Esophagus squamous epithelium (tissue), 5 donors: ENCODE data around the gene PABPN1. TPM values are rescaled to one million over a fixed set of nuclear protein-coding genes. Genes with fewer than 3 reads are reported as not detected.

Experiments used
- DNase-seq: peaks from one replicate; lab custom pipeline; 2025; lab: John Stamatoyannopoulos, UW
- H3K27ac ChIP-seq, 4 donors: fragments of 200-600 bp; sonication (generic); one replicate each; pipeline ENCODE4 v1.5.1; 2016 to 2019; ENCODE audit warnings: mild to moderate bottlenecking in 1 of 4
- H3K27me3 ChIP-seq, 4 donors: fragments of 200-600 bp; sonication (generic); 1 replicate in 3 of 4; 2 replicates in 1 of 4; pipeline versions ENCODE4 v1.5.1 to v1.6.0; 2017 to 2021; ENCODE audit warnings: antibody characterized with exemption in 1 of 4
- H3K36me3 ChIP-seq, 3 donors: fragments of 200-600 bp; sonication (generic); one replicate each; pipeline ENCODE4 v1.5.1; 2016 to 2019
- H3K4me1 ChIP-seq, 3 donors: fragments of 200-600 bp; sonication (generic); one replicate each; pipeline ENCODE4 v1.5.1; 2017 to 2019
- H3K4me3 ChIP-seq, 4 donors: fragments of 200-600 bp; sonication (generic); 1 replicate in 3 of 4; 2 replicates in 1 of 4; pipeline ENCODE4 v1.5.1; 2016 to 2019; ENCODE audit warnings: mild to moderate bottlenecking in 2 of 4, moderate library complexity in 1 of 4
- H3K9me3 ChIP-seq, 3 donors: fragments of 200-600 bp; sonication (generic); one replicate each; pipeline ENCODE4 v1.5.1; 2016 to 2019
- CTCF ChIP-seq, 6 experiments: fragments of 450-650 bp in 4 of 6; fragments of 200-600 bp in 2 of 6; sonication (generic) in 2 of 6; IDR thresholded peaks; one replicate each; pipeline ENCODE4 v1.5.1; 2016 to 2019; ENCODE audit warnings: antibody characterized with exemption in 6 of 6, mild to moderate bottlenecking in 4 of 6, moderate library complexity in 4 of 6
- POLR2A ChIP-seq, 4 donors: fragments of 450-650 bp; IDR thresholded peaks; one replicate each; pipeline ENCODE4 v1.6.1; 2017; ENCODE audit warnings: antibody characterized with exemption in 4 of 4, mild to moderate bottlenecking in 4 of 4, moderate library complexity in 3 of 4
- WGBS, 2 donors: methylation state at CpG; one replicate each; pipeline ENCODE4 v1.1.5; 2018; 5-methylcytosine and 5-hydroxymethylcytosine counted together
- intact Hi-C: fragments of 100-400 bp; cut with DNase I; formaldehyde crosslinking; loops from one replicate; pipeline ENCODE4 v1.15.0; 2022
- total RNA-seq, 4 donors: library from RNA; depleted of rRNA; stranded (reverse); fragments of >200 nt; gene quantifications; one replicate each; pipeline ENCODE4 v1.1.0, GENCODE V29; 2016
- donor health status: DM: yes; HTN: yes; CAD: no.

Gene PABPN1
- total RNA-seq, 4 donors from 2014 or later = 28.2 to 63.8 (median 51.3) TPM

- Histone ChIP-seq H3K4me1 (peaks cover 20 to 58% (median 33%) of the 10 kb centered on the region in 3 donors), H3K4me3 (peak overlapping the region; percentile 67 to 81 (median 72)), H3K27ac (peak overlapping the region; percentile 91 to 98 (median 94)), H3K9me3 (no peaks in the 10 kb centered on the region), H3K36me3 (peaks cover 4 to 52% (median 6%) of the 10 kb centered on the region in 3 donors), H3K27me3 (no peaks in the 10 kb centered on the region)
- WGBS, 2 donors = 50 to 70% methylated on average over 2 to 15 of the region's 22 CpGs
- no peak for DNase-seq
- TF ChIP-seq POLR2A (IDR thresholded peaks at IDR 0.05) = no peak
- TF ChIP-seq CTCF (IDR thresholded peaks at IDR 0.05) = no peak
- intact Hi-C loops = no loop called here
Measured at GRCh38 chr14:23307687-23308644, 13.3 kb upstream of the PABPN1 start.

- 63 to 68% methylated on average over 14 of the region's 17 CpGs for whole genome bisulfite sequencing, 2 donors
- Histone ChIP-seq H3K27ac (peak overlapping the region in 3 of 4 donors; percentile 94 to 98 (median 95)), H3K4me1 (peaks cover 20 to 54% (median 30%) of the 10 kb centered on the region in 3 donors), H3K36me3 (peaks cover 4 to 62% (median 6%) of the 10 kb centered on the region in 3 donors), H3K4me3 (peak overlapping the region in 2 of 4 donors; percentile 74 to 81), H3K9me3 (no peaks in the 10 kb centered on the region), H3K27me3 (no peaks in the 10 kb centered on the region)
- DNase-seq = no peak
- intact Hi-C loops = no loop called here
- TF ChIP-seq CTCF (IDR thresholded peaks at IDR 0.05) (no peak), POLR2A (IDR thresholded peaks at IDR 0.05) (no peak)
Measured at GRCh38 chr14:23308721-23309445, 12.4 kb upstream of the PABPN1 start.

- no peaks in the 10 kb centered on the region for H3K9me3 ChIP-seq
- peaks cover 4 to 69% (median 6%) of the 10 kb centered on the region in 3 donors for H3K36me3 ChIP-seq
- no peak overlapping the region for H3K27ac ChIP-seq
- no peak overlapping the region for H3K4me3 ChIP-seq
- intact Hi-C loops = no loop called here
- no peaks in the 10 kb centered on the region for H3K27me3 ChIP-seq
- DNase-seq = no peak
- 83 to 100% methylated on average over 1 of the region's 1 CpG for WGBS, 2 donors
- H3K4me1 ChIP-seq = peaks cover 20 to 51% (median 29%) of the 10 kb centered on the region in 3 donors
- no peak for TF ChIP-seq CTCF (IDR thresholded peaks at IDR 0.05)
- no peak for TF ChIP-seq POLR2A (IDR thresholded peaks at IDR 0.05)
Measured at GRCh38 chr14:23310546-23310945, 10.7 kb upstream of the PABPN1 start.

GRCh38 chr14:23316300-23316699 is 5.0 kb upstream of the PABPN1 start:
- Histone ChIP-seq H3K4me3 (no peak overlapping the region), H3K27me3 (no peaks in the 10 kb centered on the region), H3K4me1 (peaks cover 3 to 11% (median 6%) of the 10 kb centered on the region in 3 donors), H3K9me3 (no peaks in the 10 kb centered on the region), H3K27ac (no peak overlapping the region), H3K36me3 (peaks cover 0 to 52% (median under 1%) of the 10 kb centered on the region in 3 donors)
- 81 to 90% methylated on average over 5 of the region's 5 CpGs for WGBS, 2 donors
- no peak for TF ChIP-seq POLR2A (IDR thresholded peaks at IDR 0.05)
- no peak for TF ChIP-seq CTCF (IDR thresholded peaks at IDR 0.05)
- intact Hi-C loops = no loop called here
- DNase-seq = no peak
